Measurements from ENCODE around the gene SCYL1.

DNA sequence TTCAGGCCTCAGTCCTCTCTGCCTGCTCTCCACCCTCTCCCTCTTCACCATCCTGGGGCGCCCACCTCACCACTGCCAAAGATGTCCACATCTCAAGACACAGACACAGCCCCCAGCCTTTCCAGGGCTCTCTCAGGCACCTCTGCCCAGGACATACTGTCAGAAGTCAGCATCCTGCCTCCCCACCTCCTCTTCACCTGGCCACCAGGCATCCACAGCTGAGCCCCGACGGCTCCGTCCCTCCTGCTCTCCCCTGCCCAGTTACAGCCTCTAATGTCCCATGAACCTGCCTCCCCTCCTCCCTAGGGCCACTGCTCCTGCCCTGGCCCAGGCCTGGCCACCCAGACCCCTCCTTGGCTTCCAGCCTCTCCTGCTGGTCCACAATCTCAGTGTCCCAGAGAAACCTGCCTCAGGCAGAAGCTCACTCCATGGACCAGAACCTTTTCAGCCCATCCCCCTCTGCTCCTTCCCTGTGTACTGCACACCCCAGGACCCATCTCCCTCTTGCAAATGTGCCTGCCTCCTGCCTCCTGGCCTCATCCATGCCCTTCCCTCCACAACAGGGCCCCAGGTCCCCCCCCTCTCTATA, 30.1 kb downstream of the SCYL1 start:
- TF ChIP-seq, protein P1, sequence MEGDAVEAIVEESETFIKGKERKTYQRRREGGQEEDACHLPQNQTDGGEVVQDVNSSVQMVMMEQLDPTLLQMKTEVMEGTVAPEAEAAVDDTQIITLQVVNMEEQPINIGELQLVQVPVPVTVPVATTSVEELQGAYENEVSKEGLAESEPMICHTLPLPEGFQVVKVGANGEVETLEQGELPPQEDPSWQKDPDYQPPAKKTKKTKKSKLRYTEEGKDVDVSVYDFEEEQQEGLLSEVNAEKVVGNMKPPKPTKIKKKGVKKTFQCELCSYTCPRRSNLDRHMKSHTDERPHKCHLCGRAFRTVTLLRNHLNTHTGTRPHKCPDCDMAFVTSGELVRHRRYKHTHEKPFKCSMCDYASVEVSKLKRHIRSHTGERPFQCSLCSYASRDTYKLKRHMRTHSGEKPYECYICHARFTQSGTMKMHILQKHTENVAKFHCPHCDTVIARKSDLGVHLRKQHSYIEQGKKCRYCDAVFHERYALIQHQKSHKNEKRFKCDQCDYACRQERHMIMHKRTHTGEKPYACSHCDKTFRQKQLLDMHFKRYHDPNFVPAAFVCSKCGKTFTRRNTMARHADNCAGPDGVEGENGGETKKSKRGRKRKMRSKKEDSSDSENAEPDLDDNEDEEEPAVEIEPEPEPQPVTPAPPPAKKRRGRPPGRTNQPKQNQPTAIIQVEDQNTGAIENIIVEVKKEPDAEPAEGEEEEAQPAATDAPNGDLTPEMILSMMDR (IDR thresholded peaks at IDR 0.05), result no peak
- TF ChIP-seq EP300 (IDR thresholded peaks at IDR 0.05) (no peak), POLR2A (IDR thresholded peaks at IDR 0.05) (no peak), POLR2AphosphoS5 (IDR thresholded peaks at IDR 0.05) (no peak)
